Panc1 (cell line): ENCODE measurements around the gene LIPN. TPM values are rescaled to one million over a fixed set of nuclear protein-coding genes. Genes with fewer than 3 reads are reported as not detected.

ENCODE experiments used
- ATAC-seq: fragments of 200-7000 bp; cut with Tn5 transposase; 2 replicates; pipeline ENCODE4 v1.9.1; 2020; ENCODE audit warnings: mild to moderate bottlenecking, moderate library complexity
- BruUV-seq: library from RNA; stranded (reverse); fragments of 400-500 nt; replicated peaks from 2 replicates; lab custom pipeline; 2021; lab: Mats Ljungman, UMichigan
- CTCF ChIA-PET: fragments of 300-600 bp; sonication (Branson Sonifier 250); formaldehyde crosslinking; loops from one replicate; lab custom pipeline; 2022; ENCODE audit warnings: antibody characterized with exemption; lab: Charles Lee
- POLR2A ChIA-PET: fragments of 300-600 bp; sonication (Branson Sonifier 250); formaldehyde crosslinking; loops from one replicate; lab custom pipeline; 2022; ENCODE audit warnings: antibody characterized with exemption; lab: Charles Lee
- DNase-seq: peaks from one replicate; pipeline ENCODE4 v3.0.0-alpha.2; 2010; ENCODE audit warnings: low read depth, low spot score
- H3K27ac ChIP-seq: 2 replicates; pipeline ENCODE4 v1.5.1; 2011; ENCODE audit warnings: mild to moderate bottlenecking, low read length, inconsistent platforms
- H3K27me3 ChIP-seq: fragments of 200-500 bp; sonication (Bioruptor generic); 2 replicates; pipeline ENCODE4 v1.6.0; 2014; ENCODE audit warnings: low read length, inconsistent platforms; ENCODE audit not compliant: control insufficient read depth, insufficient read depth
- H3K36me3 ChIP-seq: fragments of 200-500 bp; sonication (Bioruptor generic); 2 replicates; pipeline ENCODE4 v1.5.1; 2014; ENCODE audit warnings: inconsistent platforms, mild to moderate bottlenecking, low read length, moderate library complexity; ENCODE audit not compliant: control insufficient read depth, insufficient read depth
- H3K4me1 ChIP-seq: 2 replicates; pipeline ENCODE4 v1.5.1; 2011; ENCODE audit warnings: inconsistent platforms, mild to moderate bottlenecking, low read length, moderate library complexity; ENCODE audit not compliant: control insufficient read depth, insufficient read depth
- H3K4me3 ChIP-seq, 2 experiments: 2 replicates each; pipeline ENCODE4 v1.5.1; 2011 to 2012; ENCODE audit warnings: low read depth in 2 of 2, low read length in 2 of 2, mild to moderate bottlenecking in 2 of 2, inconsistent platforms in 1 of 2, moderate library complexity in 1 of 2
- H3K9me3 ChIP-seq: fragments of 200-500 bp; sonication (Bioruptor generic); 2 replicates; pipeline ENCODE4 v1.5.1; 2014; ENCODE audit warnings: low read depth, mild to moderate bottlenecking, inconsistent platforms, low read length, moderate library complexity; ENCODE audit not compliant: control insufficient read depth, insufficient read depth
- CTCF ChIP-seq: fragments of 450-650 bp; IDR thresholded peaks from 2 replicates; pipeline ENCODE4 v1.5.1; 2017; ENCODE audit warnings: mild to moderate bottlenecking
- POLR2AphosphoS5 ChIP-seq: IDR thresholded peaks from 2 replicates; pipeline ENCODE4 v1.6.1; 2012; ENCODE audit warnings: mild to moderate bottlenecking, low read depth, low read length, moderate library complexity
- REST ChIP-seq, 2 experiments: IDR thresholded peaks; 2 replicates each; pipeline ENCODE4 v1.6.1; 2011 to 2012; ENCODE audit warnings: low read depth in 2 of 2, control low read depth in 1 of 2, low read length in 1 of 2, mild to moderate bottlenecking in 1 of 2, moderate library complexity in 1 of 2; ENCODE audit not compliant: insufficient read depth in 1 of 2
- SIN3A ChIP-seq: IDR thresholded peaks from 2 replicates; pipeline ENCODE4 v1.6.1; 2012; ENCODE audit warnings: low read depth, mild to moderate bottlenecking, low read length, moderate library complexity, borderline replicate concordance; ENCODE audit not compliant: insufficient read depth
- TCF7L2 ChIP-seq: IDR thresholded peaks from 2 replicates; pipeline ENCODE4 v1.6.1; 2011; ENCODE audit warnings: mild to moderate bottlenecking, low read depth, low read length, inconsistent platforms
- in situ Hi-C: cut with HindIII; loops from 2 replicates; pipeline ENCODE4 v1.10.0; 2016; ENCODE audit warnings: low sequenced_read_pairs, low pct_unique_long_range_greater_than_20kb
- intact Hi-C: fragments of 100-400 bp; cut with micrococcal nuclease; formaldehyde crosslinking; loops from one replicate; pipeline ENCODE4 v1.10.0; 2022; ENCODE audit not compliant: unreplicated experiment
- total RNA-seq: library from RNA; stranded (reverse); gene quantifications from one replicate; pipeline ENCODE4 v1.2.1, GENCODE V29; 2021; ENCODE audit not compliant: unreplicated experiment

Gene LIPN
- total RNA-seq, 1 experiment from 2014 or later, result not detected

GRCh38 chr10:88827671-88828070 is 67.9 kb downstream of the LIPN start:
- Histone ChIP-seq H3K27me3 (0 out of 2 replicates have a peak, but pooled peaks cover 2% of the 10 kb centered on the region), H3K4me3 (no peak overlapping the region), H3K36me3 (no peaks in the 10 kb centered on the region), H3K4me1 (no peaks in the 10 kb centered on the region), H3K9me3 (no peaks in the 10 kb centered on the region), H3K27ac (no peak overlapping the region)
- intact Hi-C loops (no loop called here), in situ Hi-C loops (no loop called here)
- TF ChIP-seq TCF7L2 (no peak), POLR2AphosphoS5 (no peak), CTCF (no peak), REST (IDR thresholded peaks at IDR 0.05; ENCODE audit: insufficient read depth in 1 of 2, low read depth in 2 of 2, low read length in 1 of 2) (no peak), SIN3A (no peak)
- ATAC-seq, result no peak
- POLR2A ChIA-PET, result interaction anchor here (0.7 kb wide), 1 partner anchor 167 kb away, joined by 3 read pairs; no protein-coding TSS in a partner anchor
- no TSS peak for BruUV-seq
- CTCF ChIA-PET, result interaction anchor here (1.0 kb wide), 1 partner anchor 8 kb away, joined by 3 read pairs; no protein-coding TSS in a partner anchor
- DNase-seq, result no peak

- Histone ChIP-seq H3K9me3 (no peaks in the 10 kb centered on the region), H3K27me3 (0 out of 2 replicates have a peak, but pooled peaks cover 2% of the 10 kb centered on the region), H3K36me3 (no peaks in the 10 kb centered on the region), H3K4me3 (no peak overlapping the region), H3K4me1 (no peaks in the 10 kb centered on the region), H3K27ac (no peak overlapping the region)
- ATAC-seq (no peak), DNase-seq (no peak)
- intact Hi-C loops (no loop called here), in situ Hi-C loops (no loop called here)
- BruUV-seq, result no TSS peak
- CTCF ChIA-PET, result no interaction called here
- POLR2A ChIA-PET, result interaction anchor here (0.7 kb wide), 1 partner anchor 166 kb away, joined by 3 read pairs; no protein-coding TSS in a partner anchor
- TF ChIP-seq SIN3A (no peak), REST (IDR thresholded peaks at IDR 0.05; ENCODE audit: insufficient read depth in 1 of 2, low read depth in 2 of 2, low read length in 1 of 2) (no peak), TCF7L2 (no peak), POLR2AphosphoS5 (no peak)
These were observed 68.5 kb downstream of the LIPN start for GRCh38 chr10:88828310-88828709.

Other genes with a start within 250 kb of the LIPN start
- gene RNLS, start 176.7 kb upstream of the LIPN start, total RNA-seq, result 11.4 TPM
- not detected for gene LIPJ, start 173.3 kb upstream of the LIPN start, total RNA-seq
- not detected for gene LIPF, start 95.6 kb upstream of the LIPN start, total RNA-seq
- not detected for gene LIPK, start 53.8 kb upstream of the LIPN start, total RNA-seq
- not detected for gene LIPM, start 42.7 kb downstream of the LIPN start, total RNA-seq
- 0.15 TPM for gene ANKRD22, start 91.8 kb downstream of the LIPN start, total RNA-seq
- 25.2 TPM for gene STAMBPL1, start 120.2 kb downstream of the LIPN start, total RNA-seq
- 4.7 TPM for gene ACTA2, start 192.8 kb downstream of the LIPN start, total RNA-seq
- gene FAS, start 230.8 kb downstream of the LIPN start, total RNA-seq, result 8.1 TPM